HG03196 (cell line): Measurements from ENCODE around the gene C1QTNF5.
"Not testable (repeated sequence)": the region's sequence is repeated elsewhere in the genome, so short reads cannot be mapped to it uniquely, and the experiment has no call there.

Experiments used
- ATAC-seq: cut with Tn5 transposase; IDR thresholded peaks from one replicate; pipeline ENCODE4 v1.9.1; 2021; ENCODE audit not compliant: unreplicated experiment

The C1QTNF5 gene, protein sequence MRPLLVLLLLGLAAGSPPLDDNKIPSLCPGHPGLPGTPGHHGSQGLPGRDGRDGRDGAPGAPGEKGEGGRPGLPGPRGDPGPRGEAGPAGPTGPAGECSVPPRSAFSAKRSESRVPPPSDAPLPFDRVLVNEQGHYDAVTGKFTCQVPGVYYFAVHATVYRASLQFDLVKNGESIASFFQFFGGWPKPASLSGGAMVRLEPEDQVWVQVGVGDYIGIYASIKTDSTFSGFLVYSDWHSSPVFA

DNA sequence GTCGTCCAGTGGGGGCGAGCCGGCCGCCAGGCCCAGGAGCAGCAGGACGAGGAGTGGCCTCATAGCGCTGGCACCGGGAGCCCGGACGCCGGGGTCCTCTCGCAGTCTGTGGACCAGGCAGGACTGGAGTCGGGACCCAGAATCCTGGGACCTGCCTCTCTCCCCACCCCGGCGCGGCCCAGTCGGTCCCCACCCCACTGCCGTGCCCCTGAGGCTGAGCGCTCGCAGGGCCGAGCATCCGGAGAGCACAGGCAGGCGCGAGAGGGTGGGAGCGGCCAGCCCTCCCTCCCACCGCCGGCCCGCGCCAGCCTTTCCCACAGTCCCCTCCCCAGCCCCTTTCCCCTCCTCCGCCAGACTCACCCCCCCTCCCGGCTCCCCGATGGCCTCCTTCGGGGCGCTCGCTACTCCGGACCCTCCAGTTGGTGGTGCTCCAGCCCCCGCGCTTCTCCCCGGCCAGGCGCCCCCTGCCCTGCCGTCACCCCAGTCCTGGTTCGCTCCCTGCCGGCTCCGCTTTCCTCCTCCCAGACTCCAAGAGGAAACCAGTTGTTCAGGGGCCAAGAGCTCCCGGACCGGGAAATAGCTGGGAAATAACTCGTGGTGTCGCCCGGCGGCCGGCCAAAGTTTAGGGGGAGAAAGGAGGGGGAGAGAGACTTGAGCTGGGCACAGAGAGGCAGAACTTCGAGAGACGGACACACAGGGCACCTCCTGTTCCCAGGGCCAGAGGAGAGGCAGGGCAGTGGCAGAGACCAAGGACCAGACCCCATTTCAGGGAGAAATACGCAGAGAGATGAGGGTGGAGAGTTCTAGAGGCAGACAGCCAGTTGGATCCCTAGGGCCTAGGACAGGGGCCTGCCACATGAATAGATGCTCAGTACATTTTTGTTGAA lies at the start of gene C1QTNF5:
TSS of gene C1QTNF5 (minus strand) at position 549 of the 887 bp plus-strand sequence. CDS start at position 63, 486 bp downstream.
- ATAC-seq, result no peak

DNA sequence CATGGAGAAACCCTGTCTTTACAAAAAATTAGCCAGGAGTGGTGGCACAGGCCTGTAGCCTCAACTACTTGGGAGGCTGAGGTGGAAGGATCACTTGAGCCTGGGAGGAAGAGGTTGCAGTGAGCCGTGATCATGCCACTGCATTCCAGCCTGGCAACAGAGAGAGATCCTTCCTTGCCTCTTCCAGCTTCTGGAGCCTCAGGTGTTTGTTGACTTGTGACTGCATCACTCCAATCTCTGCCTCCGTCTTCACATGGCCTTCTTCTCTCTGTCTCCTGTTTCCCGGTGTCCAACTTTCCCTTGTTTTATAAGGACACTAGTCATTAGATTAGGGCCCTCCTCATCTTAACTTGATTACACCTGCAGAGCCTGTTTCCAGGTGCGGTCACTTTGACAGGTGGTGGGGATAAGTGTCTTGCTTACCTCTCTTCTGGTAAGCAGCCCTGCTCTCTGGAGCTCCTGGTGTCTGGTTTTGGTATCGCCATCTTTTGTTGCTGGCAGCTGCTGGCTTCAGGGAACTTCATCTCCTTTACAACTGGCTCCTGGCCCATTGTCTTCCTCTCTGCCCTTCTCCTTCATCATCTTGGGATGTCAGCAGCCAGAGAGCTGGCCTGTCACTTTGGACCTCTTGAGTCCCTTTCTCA lies 49.0 kb upstream of the C1QTNF5 start:
- ATAC-seq, result no peak

DNA sequence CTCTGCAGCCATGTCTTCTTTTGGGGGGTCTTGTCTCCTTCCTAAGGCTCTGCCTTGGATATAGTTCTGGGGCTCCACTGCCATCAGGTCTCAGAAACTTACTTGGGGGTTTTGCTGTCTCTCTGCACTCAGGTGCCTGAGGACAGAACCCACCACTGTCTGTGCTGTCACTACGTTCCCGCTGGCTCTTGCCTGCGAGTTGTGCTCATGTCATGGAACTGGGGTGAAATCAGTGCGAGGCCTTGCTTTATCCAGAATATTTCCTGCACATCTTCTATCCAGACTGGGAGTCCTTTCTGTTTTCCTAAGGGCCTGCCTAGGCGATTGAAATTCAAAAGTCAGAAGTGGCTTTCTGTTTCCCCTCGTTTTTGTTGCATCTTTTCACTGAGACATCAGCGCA lies 47.4 kb upstream of the C1QTNF5 start:
- no peak for ATAC-seq

GRCh38 chr11:119384332-119384731 lies 43.6 kb upstream of the C1QTNF5 start:
- ATAC-seq, result no peak

DNA sequence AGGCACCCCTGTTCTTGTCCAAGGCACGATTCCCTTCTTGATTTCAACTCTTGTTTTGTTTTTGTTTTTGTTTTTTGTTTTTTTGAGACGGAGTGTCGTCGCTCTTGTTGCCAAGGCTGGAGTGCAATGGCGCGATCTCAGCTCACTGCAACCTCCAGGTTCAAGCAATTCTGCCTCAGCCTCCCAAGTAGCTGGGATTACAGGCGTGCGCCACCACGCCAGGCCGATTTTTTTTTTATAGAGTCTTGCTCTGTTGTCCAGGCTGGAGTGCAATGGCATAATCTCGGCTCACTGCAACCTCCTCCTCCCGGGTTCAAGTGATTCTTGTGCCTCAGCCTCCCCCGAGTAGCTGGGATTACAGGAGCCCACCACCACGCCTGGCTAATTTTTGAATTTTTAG lies 41.8 kb upstream of the C1QTNF5 start:
- not testable (repeated sequence) for ATAC-seq

DNA sequence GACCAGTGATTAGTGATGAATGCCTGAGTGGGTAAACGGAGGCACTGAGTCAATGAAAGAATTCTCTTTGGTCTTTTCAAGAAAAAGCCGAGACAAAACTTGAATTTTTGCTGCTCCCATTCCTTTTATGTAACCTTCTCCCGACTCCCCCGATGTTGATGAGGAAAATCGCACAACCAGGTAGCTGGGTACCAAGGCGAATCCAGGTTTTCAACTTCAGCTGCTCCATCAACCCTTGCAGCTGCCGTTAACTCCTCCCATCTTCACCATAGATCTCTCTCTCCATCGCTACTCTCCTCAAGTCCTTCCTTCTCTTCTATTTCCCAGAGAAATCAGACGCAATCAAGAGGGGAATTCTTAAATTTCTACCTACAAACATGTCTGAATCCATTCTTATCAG lies 41.4 kb upstream of the C1QTNF5 start:
- ATAC-seq, result no peak

DNA sequence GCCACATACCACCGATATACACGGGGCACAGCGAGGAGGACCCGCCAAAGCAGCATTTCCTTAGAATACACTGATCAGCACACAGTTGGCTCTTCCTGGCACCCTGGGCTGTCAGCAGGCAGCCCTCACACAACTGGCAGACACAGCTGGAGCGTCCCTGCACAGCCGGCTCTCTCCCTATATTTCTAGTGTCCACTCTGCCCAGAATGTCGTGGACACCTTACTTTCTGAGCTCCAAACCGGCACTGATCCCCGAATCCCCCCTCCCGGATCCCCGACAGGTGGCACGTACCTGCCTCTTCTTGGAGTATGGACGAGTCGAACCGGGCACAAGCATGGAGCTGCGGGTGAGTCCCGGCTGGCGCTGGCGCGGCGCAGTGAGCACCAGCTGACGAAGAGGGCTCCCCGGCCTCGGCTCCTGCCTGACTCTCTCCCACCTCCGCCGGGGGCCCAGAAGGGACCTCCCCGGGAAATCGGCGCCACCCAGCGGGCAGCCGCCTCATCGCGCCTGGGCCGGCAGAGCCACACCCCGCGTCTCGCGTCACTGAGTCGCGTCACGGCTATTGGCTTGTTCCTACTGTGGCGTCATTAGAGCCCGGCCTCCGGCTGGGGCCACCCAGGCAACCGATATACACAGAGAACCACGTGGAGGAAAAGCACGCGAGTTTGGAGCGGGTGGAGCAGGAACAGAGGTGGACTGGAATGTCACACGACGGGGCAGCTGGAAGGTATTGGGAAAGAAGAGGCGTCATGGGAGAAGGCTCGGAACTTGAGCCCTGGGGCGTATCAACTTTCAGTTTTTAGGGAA lies 40.7 kb upstream of the C1QTNF5 start, which contains the start of gene USP2:
TSS of gene USP2 (minus strand) at position 510 of the 808 bp plus-strand sequence. CDS start 8,210 bp downstream, outside the sequence.
- ATAC-seq, result peak; percentile 95

GRCh38 chr11:119380827-119381180 lies 40.1 kb upstream of the C1QTNF5 start:
- ATAC-seq, result no peak

DNA sequence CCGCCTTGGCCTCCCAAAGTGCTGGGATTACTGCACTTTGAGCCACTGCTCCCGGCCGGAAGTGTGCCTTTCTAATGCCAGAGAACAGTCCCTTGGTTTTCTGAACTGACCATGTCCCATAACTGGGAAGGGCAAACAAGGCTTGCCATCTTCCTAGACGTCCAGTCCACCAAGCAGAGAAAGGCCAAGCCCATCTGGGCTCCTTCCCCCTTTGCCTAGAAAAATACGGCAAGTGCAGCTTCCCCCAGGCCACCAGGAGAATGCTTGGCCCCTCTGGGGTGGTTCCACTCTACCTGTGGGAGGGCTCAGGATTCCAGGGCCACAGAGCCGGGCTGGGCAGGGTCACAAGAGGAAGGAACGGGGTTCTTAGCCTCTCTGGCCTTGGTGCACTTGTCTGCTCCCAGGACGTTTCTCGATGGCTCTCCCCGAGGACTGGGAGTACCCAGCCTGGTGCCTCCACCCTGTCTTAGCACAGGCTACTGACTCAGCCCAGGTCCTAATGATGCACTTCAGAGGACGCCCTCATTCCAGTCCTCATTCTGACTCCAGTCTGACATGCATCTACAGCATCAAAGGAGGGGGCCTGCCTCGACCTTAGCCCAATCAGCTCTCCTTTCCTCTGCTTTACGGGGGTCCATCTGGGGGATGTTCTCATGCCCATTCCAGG lies 39.6 kb upstream of the C1QTNF5 start:
- ATAC-seq, result no peak

GRCh38 chr11:119378851-119379465 lies 38.3 kb upstream of the C1QTNF5 start:
- no peak for ATAC-seq

GRCh38 chr11:119377961-119378667 lies 37.4 kb upstream of the C1QTNF5 start:
- ATAC-seq, result no peak

DNA sequence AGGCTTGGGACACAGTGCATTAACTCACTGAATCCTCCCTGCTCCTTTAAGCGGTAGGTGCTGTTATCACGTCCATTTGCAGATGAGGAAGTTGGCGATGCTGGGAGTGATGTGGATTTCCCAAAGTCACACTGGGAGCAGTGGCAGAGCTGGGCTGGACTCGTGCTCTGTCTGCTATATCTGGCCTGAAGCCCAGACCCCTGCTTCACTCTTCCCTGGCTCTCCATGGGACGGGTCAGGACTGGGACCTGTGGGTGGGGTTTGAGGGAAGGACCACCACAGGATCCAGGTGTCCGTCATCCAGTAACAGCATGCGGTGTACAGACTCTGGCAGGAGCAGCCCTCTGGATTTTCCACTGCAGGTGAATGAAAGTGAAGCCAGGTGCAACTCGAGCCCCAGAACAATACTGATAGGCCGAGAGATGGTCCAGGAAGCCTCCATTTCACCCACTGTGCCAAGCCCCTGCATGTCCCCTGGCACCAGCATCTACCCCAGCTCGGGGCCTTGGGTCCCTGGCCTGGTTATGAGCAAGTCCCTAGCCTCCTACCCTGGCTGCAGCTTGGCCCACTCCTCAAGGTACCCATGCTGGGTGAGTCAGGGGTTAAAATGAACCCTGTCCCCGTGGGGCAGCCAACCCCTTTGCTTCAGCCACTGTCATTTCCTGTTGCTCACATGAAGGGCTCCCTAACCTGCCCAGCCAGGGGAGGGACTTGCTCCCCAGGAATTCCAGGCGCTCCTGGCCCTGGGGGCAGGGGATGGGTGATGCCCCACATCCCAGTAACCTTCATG lies 36.6 kb upstream of the C1QTNF5 start:
- ATAC-seq, result no peak

- ATAC-seq, result no peak
These were observed 35.6 kb upstream of the C1QTNF5 start for GRCh38 chr11:119376197-119376847.

- ATAC-seq, result no peak
These were observed 34.9 kb upstream of the C1QTNF5 start for GRCh38 chr11:119375337-119376196.

GRCh38 chr11:119374632-119375336 lies 34.1 kb upstream of the C1QTNF5 start:
- ATAC-seq, result no peak

GRCh38 chr11:119373921-119374631 lies 33.4 kb upstream of the C1QTNF5 start:
- ATAC-seq, result no peak
